Measurements from ENCODE around the gene NPIPB8. TPM values are rescaled to one million over a fixed set of nuclear protein-coding genes. Genes with fewer than 3 reads are reported as not detected.
"Not testable (repeated sequence)": the region's sequence is repeated elsewhere in the genome, so short reads cannot be mapped to it uniquely, and the experiment has no call there.

Gene NPIPB8
- total RNA-seq, 1 experiment from 2014 or later, result 4.1 TPM

- peak overlapping the region; percentile 54 for H3K27ac ChIP-seq
- peaks cover 28% of the 10 kb centered on the region for H3K79me2 ChIP-seq (ENCODE audit: low read depth)
- H3K27me3 ChIP-seq (ENCODE audit: insufficient read depth, low read depth), result no peaks in the 10 kb centered on the region
- TF ChIP-seq CTCF (conservative IDR thresholded peaks at IDR 0.05), result no peak
- POLR2A ChIA-PET (ENCODE audit: unreplicated experiment), result interaction anchor here (0.7 kb wide), 1 partner anchor 14 kb away, joined by 4 read pairs; no protein-coding TSS in a partner anchor
- CTCF ChIA-PET, result interaction anchor here (0.7 to 1.3 kb wide), 2 partner anchors 19 to 336 kb away, joined by 3 to 5 read pairs; no protein-coding TSS in a partner anchor
- H3K9me3 ChIP-seq (ENCODE audit: insufficient read depth, low read depth), result no peaks in the 10 kb centered on the region
- H3K4me2 ChIP-seq, result peak overlapping the region; percentile 31; the same call in 1 of the 2 replicates
- no TSS peak for BruUV-seq (replicated peaks)
- peak in 1 of 2 experiments; percentile 56 for DNase-seq
- peaks cover 42% of the 10 kb centered on the region for H3F3A ChIP-seq (ENCODE audit: insufficient read depth, low read depth)
- H3K9me2 ChIP-seq (ENCODE audit: insufficient read depth), result no peaks in the 10 kb centered on the region
- intact Hi-C loops (cut with micrococcal nuclease; ENCODE audit: unreplicated experiment), result loop anchor here (5.0 kb wide), 2 partner anchors 64 to 339 kb away; partner anchors contain the start of gene SGF29
- no peaks in the 10 kb centered on the region for H4K20me1 ChIP-seq (ENCODE audit: insufficient read depth)
- no peak overlapping the region for H2AFZ ChIP-seq
- H3K36me3 ChIP-seq (ENCODE audit: low read depth), result peaks cover 15% of the 10 kb centered on the region; the same call in 1 of the 2 replicates
- peaks cover 26% of the 10 kb centered on the region for H3K4me1 ChIP-seq (replicated peaks; ENCODE audit: insufficient read depth)
- H3K4me3 ChIP-seq, result no peak overlapping the region
Measured at GRCh38 chr16:28616636-28617035, 21.2 kb upstream of the NPIPB8 start.

GRCh38 chr16:28617874-28618273, 20.0 kb upstream of the NPIPB8 start:
- H3K4me2 ChIP-seq, result peak overlapping the region; percentile 31
- H2AFZ ChIP-seq, result no peak overlapping the region
- TF ChIP-seq EZH2 (IDR thresholded peaks at IDR 0.05; ENCODE audit: low read depth) (no peak), CTCF (conservative IDR thresholded peaks at IDR 0.05) (no peak)
- H4K20me1 ChIP-seq (ENCODE audit: insufficient read depth), result no peaks in the 10 kb centered on the region
- no peak overlapping the region for H3K4me3 ChIP-seq
- CTCF ChIA-PET, result interaction anchor here (0.6 to 1.3 kb wide), 3 partner anchors 20 to 69 kb away, joined by 3 to 5 read pairs (median 3); no protein-coding TSS in a partner anchor
- peaks cover 40% of the 10 kb centered on the region for H3K79me2 ChIP-seq (ENCODE audit: low read depth)
- no TSS peak for BruUV-seq (replicated peaks)
- POLR2A ChIA-PET (ENCODE audit: unreplicated experiment), result interaction anchor here (0.6 kb wide), 2 partner anchors 30 to 314 kb away, joined by 6 to 9 read pairs; partner anchors contain the start of gene CD19
- peak overlapping the region; percentile 54 for H3K27ac ChIP-seq
- intact Hi-C loops (cut with micrococcal nuclease; ENCODE audit: unreplicated experiment), result loop anchor here (5.0 kb wide), 2 partner anchors 66 to 341 kb away; partner anchors contain the start of gene SGF29
- H3K36me3 ChIP-seq (ENCODE audit: low read depth), result peaks cover 15% of the 10 kb centered on the region; the same call in 1 of the 2 replicates
- H3F3A ChIP-seq (ENCODE audit: insufficient read depth, low read depth), result peaks cover 42% of the 10 kb centered on the region
- H3K9me2 ChIP-seq (ENCODE audit: insufficient read depth), result no peaks in the 10 kb centered on the region
- H3K27me3 ChIP-seq (ENCODE audit: insufficient read depth, low read depth), result no peaks in the 10 kb centered on the region
- DNase-seq, result peak in 1 of 2 experiments; percentile 87
- H3K4me1 ChIP-seq (replicated peaks; ENCODE audit: insufficient read depth), result peaks cover 33% of the 10 kb centered on the region
- H3K9me3 ChIP-seq (ENCODE audit: insufficient read depth, low read depth), result no peaks in the 10 kb centered on the region

GRCh38 chr16:28620316-28620715, 17.5 kb upstream of the NPIPB8 start:
- peaks cover 42% of the 10 kb centered on the region for H3F3A ChIP-seq (ENCODE audit: insufficient read depth, low read depth)
- H4K20me1 ChIP-seq (ENCODE audit: insufficient read depth); POLR2A ChIA-PET (ENCODE audit: unreplicated experiment); H3K4me3 ChIP-seq; H3K9me3 ChIP-seq (ENCODE audit: insufficient read depth, low read depth); H3K27me3 ChIP-seq (ENCODE audit: insufficient read depth, low read depth); H3K27ac ChIP-seq; intact Hi-C loops (cut with micrococcal nuclease; ENCODE audit: unreplicated experiment); BruUV-seq (replicated peaks); H2AFZ ChIP-seq; DNase-seq; H3K4me2 ChIP-seq; H3K9me2 ChIP-seq (ENCODE audit: insufficient read depth): not testable (repeated sequence)
- CTCF ChIA-PET, result interaction anchor here (0.7 kb wide), 1 partner anchor 235 kb away, joined by 3 read pairs; no protein-coding TSS in a partner anchor
- H3K79me2 ChIP-seq (ENCODE audit: low read depth), result peaks cover 45% of the 10 kb centered on the region
- peaks cover 15% of the 10 kb centered on the region; the same call in 1 of the 2 replicates for H3K36me3 ChIP-seq (ENCODE audit: low read depth)
- H3K4me1 ChIP-seq (replicated peaks; ENCODE audit: insufficient read depth), result peaks cover 33% of the 10 kb centered on the region

Measured in PC-9 (cell line).